ENCODE measurements around the gene SLC47A2.
"Not testable (repeated sequence)": the region's sequence is repeated elsewhere in the genome, so short reads cannot be mapped to it uniquely, and the experiment has no call there.

SLC47A2 gene

GRCh38 chr17:19706791-19707727 lies 9.3 kb downstream of the SLC47A2 start:
- DNase-seq (ENCODE audit: low spot score): no peak

DNA sequence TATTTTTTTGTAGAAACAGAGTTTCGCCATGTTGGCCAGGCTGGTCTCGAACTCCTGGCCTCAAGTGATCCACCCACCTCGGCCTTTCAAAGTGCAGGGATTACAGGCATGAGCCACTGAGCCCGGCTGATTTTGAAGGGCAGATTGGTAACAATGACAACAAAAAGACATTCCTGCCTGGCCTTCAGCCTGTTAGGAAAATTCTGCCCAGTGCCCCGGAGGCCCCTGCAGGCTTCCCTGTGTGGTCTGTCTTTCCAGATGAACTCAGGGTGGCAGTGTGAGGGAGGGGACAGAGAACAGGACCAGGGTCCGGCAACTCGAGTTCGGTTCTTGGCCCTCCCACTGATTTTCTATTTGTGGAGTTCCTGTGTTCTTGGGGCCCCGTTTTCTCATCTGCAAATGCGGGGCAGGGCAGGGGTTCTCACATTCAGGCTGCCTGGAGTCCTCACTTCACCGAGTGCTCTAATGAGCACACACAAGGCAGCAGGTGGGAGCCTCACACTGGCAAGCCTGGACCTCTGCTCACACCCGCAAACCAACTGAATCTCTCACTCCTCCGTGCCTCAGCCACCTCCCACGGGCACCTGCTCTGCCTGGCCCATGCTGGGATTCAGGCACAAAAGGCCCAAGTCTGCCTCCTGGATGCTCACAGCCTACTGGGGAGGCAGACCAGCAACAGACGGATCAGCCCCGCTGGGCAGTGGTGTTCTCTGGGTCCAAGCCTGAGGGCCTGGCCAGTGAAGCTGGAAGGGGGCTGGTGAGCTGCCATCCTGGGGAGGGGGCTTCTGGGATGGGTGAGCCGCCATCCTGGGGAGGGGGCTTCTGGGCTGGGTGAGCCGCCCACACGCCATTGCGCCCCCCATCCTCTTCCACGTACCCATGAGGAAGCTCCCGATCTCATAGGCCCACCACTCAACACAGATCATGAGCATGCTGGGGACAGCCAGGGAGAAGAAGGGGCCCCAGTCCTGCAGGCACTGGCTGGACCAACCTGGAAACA lies 10.3 kb downstream of the SLC47A2 start:
- DNase-seq (ENCODE audit: low spot score): no peak

DNA sequence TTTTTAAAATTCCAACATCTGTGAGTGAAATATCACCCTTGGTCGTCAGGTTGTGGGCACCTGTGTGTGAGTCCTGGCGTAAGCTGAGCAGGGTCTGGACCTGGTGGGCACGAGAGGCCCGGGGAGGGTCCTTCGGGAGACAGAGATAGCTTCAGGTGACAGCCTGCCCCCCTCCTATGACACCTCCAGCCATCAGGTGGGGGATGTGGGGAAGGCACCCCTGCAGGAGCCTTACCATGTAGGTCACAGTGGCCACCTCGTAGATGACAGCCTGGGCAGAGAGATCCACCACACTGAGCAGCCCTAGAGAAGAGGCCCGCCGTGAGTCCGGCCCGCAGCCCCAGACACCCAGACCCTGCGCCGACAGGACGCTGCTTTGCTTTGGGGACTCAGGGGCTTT lies 11.2 kb downstream of the SLC47A2 start:
- no peak for DNase-seq (ENCODE audit: low spot score)

GRCh38 chr17:19703828-19704613 lies 12.4 kb downstream of the SLC47A2 start:
- no peak for DNase-seq (ENCODE audit: low spot score)

GRCh38 chr17:19703106-19703827 lies 13.1 kb downstream of the SLC47A2 start:
- DNase-seq (ENCODE audit: low spot score): no peak

DNA sequence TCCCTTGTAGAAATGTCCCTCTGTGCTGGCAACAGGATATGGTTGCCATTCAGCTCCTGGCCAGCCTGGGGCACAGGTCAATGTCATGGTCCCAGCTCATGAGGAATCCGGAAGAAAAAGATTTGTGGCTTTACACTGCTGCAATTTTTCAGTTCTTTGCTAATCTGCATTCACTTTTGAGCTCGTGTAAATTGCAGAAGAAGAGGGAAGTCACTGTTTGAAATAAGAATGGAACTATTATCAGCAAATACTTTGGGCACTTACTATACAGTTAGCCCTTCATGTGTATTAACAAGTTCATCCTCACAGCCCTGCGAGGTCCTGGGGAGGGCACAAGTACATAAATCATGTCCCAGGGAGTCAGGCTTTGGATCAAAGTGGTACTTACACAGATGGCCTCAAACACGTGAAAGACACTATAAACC lies 14.2 kb downstream of the SLC47A2 start:
- DNase-seq (ENCODE audit: low spot score): no peak

GRCh38 chr17:19686400-19687090 lies 29.8 kb downstream of the SLC47A2 start:
- no peak for DNase-seq (ENCODE audit: low spot score)

DNA sequence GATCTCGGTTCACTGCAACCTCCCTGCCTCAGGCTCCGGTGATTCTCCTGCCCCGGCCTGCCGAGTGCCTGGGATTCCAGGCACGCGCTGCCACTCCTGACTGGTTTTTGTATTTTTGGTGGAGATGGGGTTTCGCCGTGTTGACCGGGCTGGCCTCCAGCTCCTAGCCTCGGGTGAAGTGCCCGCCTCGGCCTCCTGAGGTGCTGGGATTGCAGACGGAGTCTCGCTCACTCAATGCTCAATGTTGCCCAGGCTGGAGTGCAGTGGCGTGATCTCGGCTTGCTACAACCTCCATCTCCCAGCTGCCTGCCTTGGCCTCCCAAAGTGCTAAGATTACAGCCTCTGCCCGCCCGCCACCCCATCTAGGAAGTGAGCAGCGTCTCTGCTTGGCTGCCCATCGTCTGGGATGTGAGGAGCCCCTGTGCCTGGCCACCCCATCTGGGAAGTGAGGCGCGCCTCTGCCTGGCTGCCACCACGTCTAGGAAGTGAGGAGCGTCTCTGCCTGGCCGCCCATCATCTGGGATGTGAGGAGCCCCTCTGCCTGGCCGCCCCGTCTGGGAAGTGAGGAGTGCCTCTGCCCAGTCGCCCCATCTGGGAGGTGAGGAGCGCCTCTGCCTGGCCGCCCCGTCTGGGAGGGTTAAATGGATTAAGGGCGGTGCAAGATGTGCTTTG lies 31.3 kb downstream of the SLC47A2 start:
- not testable (repeated sequence) for DNase-seq (ENCODE audit: low spot score)

DNA sequence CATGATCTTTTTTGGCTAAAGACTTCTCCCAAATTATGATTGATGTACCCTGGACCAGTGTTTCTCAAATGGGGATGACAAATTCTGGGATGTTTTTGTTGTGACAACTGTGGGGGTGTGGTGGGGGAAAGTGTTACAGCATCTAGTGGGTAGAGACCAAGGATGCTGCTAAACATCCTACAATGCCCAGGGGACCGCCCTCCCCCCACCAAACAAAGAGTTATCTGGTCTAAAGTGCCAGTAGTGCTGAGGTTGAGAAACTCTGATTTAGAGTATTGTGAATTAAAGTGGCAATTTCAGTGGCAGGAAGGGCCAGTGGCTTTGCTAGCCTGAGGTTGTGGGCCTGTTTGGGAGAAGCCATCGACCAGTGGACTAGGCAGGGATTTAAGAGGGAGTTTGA lies 33.3 kb downstream of the SLC47A2 start:
- no peak for DNase-seq (ENCODE audit: low spot score)

GRCh38 chr17:19678581-19679453 lies 37.6 kb downstream of the SLC47A2 start:
- DNase-seq (ENCODE audit: low spot score): no peak

- no peak for DNase-seq (ENCODE audit: low spot score)
These were observed 38.5 kb downstream of the SLC47A2 start for GRCh38 chr17:19677736-19678379.

DNA sequence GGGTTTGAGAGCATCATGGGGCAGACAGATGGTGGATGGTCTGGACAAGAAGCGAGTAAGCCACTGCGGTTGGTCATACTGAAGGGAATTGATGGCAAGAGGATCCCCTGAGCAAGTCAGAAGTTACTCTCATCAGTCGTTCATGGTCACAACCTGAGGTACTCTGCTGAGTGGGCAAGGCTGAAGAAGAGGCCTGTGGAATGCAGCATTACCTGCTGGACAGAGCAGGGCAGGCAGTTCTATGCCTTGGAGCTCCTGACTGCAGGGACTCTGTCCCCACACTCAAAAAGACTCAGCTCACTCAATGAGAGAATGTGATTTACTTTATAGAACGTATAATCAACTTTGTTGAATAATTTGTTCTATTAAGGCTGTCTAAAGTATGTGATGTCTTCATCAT lies 39.5 kb downstream of the SLC47A2 start:
- no peak for DNase-seq (ENCODE audit: low spot score)

DNA sequence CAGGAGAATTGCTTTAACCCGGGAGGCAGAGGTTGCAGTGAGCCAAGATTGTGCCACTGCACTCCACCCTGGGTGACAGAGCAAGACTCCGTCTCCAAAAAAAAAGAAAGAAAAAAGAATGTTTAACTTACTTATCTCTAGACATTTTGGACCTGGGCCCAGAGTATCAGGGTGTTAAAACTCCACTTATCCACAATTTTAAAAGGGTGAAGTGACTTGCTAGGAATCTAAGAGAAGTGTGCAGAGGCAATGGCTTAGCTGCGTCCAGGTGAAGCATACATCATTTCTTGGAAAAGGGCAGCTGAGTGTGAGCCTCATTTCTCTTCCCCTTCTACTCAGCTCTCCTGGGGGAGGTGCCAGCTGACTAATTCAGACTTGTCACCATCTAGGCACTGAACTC lies 42.8 kb downstream of the SLC47A2 start:
- DNase-seq (ENCODE audit: low spot score): no peak

DNA sequence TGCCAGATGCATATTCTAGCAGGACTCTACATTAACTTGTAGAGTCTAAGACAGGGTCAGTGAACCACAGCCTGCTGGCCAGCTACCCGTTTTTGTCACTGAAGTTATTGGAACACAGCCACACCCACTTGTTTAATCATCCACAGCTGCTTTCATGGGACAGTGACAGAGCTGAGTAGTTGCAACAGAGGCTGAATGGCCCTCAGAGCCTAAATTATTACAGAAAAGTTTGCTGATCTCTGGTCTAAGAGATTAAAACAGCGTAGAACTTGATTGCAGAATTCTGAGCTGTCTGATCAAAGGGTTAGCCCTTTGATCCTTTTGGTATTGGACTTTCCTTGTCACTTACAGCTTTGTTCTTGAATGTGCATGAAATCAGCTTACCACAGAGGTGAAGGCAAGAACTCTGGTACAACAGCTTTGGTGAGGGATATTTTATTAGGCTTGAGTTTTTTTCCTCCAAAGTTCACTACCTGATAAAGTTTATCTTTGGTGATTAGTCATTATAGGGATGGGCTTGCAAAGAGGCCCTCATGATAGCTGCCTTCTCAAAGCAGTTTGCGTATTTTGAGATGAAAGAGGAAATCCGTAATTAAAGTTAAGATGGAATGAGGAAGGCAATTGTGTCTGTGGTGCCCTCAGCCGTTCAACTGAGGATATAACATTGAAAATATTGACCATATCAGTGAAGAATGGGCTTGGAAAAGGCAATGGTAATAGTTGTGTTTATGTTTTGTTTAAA lies 44.2 kb downstream of the SLC47A2 start:
- no peak for DNase-seq (ENCODE audit: low spot score)

DNA sequence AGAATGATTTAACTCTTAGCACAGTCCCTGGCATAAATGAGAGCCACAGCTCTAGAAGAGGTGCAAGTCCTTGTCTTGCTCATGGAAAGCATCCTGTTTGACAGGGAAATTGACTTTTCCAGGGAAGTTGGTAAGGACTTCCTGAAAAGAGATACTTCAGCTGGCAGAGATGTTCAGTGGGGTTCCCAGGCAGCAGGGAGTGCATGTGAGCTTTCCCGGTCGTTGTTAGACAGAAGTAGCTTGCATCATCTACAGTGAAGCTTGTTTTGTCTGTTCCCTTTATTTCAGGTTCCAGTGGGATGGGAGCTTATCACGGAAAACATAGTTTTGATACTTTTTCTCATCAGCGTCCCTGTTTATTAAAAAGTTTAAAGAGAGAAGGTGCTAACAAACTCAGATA lies 45.0 kb downstream of the SLC47A2 start:
- DNase-seq (ENCODE audit: low spot score): no peak

GRCh38 chr17:19670908-19671307 lies 45.5 kb downstream of the SLC47A2 start:
- no peak for DNase-seq (ENCODE audit: low spot score)

DNA sequence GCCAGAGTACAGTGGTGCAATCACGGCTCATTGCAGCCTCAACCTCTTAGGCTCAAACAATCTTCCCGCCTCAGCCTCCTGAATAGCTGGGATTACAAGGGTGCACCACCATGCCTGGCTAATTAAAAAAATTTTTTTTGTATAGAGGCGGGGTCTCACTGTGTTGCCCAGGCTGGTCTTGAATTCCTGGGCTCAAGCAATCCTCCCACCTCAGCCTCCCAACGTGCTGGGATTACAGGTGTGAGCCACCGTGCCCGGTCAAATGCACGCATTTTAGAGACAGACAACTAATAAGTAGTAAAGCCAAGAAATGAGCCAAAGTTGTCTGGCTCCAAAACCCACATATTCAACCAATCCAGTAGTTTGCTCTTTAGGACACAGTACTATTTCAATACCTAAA lies 46.7 kb downstream of the SLC47A2 start:
- not testable (repeated sequence) for DNase-seq (ENCODE audit: low spot score)

GRCh38 chr17:19664821-19665181 lies 51.6 kb downstream of the SLC47A2 start:
- DNase-seq (ENCODE audit: low spot score): no peak

All from activated CD4-positive, alpha-beta T cell treated with anti-CD3 and anti-CD28 coated beads, Interleukin-2, Interleukin-4, amounts not matched to agents 100 ng/mL and 50 ng/mL, durations not matched to agents 16 hours and 8 hours (primary cell).